ENCODE results near the gene RNASEH2B. TPM values are rescaled to one million over a fixed set of nuclear protein-coding genes. Genes with fewer than 3 reads are reported as not detected.

Gene RNASEH2B
- total RNA-seq, 1 donor, result 139 TPM

DNA sequence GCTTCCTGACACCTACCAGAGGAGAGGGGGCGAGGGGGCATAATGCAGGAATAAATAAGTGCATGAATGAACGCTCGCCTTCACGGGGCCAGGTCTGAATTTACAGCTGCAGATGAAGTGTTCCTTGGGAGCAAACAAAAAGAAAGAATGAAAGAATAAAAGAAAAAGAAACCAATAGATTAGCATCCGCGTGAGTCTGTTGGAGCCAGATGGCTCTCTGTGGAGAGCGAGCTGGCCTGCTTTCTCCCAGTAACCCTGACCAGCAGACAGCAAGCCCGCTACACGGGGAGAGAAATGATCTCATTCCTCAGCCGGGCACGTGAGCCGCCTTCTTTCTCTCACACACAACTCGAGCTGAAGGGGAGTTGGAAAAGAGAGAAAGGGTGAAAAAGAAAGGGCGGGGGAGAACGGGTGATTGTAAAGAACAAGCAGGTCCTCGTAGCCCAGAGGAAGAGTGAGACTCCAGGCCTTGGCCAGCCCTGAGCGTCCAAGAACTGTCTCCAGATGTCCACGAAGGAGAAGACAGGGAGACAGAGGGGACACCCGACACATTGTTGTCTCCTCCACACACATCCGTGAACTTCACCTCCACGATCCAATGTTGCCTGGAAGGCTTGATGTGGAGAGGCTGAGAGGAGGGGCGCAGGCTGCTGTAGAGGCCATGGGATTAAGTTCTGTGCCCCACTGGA, 81.4 kb downstream of the RNASEH2B start:
- no peaks in the 10 kb centered on the region for H3K27me3 ChIP-seq (ENCODE audit: insufficient read depth, low read length)
- no peaks in the 10 kb centered on the region for H3K9me3 ChIP-seq (ENCODE audit: low read depth, low read length)
- H3K4me3 ChIP-seq (ENCODE audit: low read length), result no peak overlapping the region
- peaks cover 16% of the 10 kb centered on the region for H3K4me1 ChIP-seq (ENCODE audit: insufficient read depth, low read length)

GRCh38 chr13:50991579-50992521, 82.3 kb downstream of the RNASEH2B start:
- Histone ChIP-seq H3K4me3 (ENCODE audit: low read length) (no peak overlapping the region), H3K9me3 (ENCODE audit: low read depth, low read length) (no peaks in the 10 kb centered on the region), H3K4me1 (ENCODE audit: insufficient read depth, low read length) (peaks cover 16% of the 10 kb centered on the region), H3K27me3 (ENCODE audit: insufficient read depth, low read length) (no peaks in the 10 kb centered on the region)

DNA sequence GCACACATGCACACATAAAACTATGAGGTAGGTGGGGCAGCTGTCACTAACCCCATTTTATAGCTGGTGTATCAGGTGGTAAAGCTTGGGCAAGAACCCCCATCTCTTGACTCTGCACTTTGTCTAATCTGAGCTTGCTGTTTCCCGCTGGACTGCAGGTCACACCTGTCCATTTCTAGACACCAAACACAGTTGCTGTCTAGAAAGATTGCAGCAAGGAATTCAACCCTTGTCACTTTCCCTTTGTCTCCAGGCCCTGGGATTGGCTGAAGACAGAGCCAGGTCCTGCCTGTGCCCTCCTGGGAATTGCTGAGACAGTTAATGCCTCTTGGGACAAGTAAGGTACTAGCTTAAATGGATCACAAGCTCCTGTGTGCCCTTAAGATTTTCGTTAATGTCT, 83.8 kb downstream of the RNASEH2B start:
- Histone ChIP-seq H3K4me1 (ENCODE audit: insufficient read depth, low read length) (peaks cover 16% of the 10 kb centered on the region), H3K9me3 (ENCODE audit: low read depth, low read length) (no peaks in the 10 kb centered on the region), H3K27me3 (ENCODE audit: insufficient read depth, low read length) (no peaks in the 10 kb centered on the region), H3K4me3 (ENCODE audit: low read length) (no peak overlapping the region)

GRCh38 chr13:50993934-50994333, 84.3 kb downstream of the RNASEH2B start:
- Histone ChIP-seq H3K4me1 (ENCODE audit: insufficient read depth, low read length) (peaks cover 16% of the 10 kb centered on the region), H3K27me3 (ENCODE audit: insufficient read depth, low read length) (no peaks in the 10 kb centered on the region), H3K4me3 (ENCODE audit: low read length) (no peak overlapping the region), H3K9me3 (ENCODE audit: low read depth, low read length) (no peaks in the 10 kb centered on the region)

DNA sequence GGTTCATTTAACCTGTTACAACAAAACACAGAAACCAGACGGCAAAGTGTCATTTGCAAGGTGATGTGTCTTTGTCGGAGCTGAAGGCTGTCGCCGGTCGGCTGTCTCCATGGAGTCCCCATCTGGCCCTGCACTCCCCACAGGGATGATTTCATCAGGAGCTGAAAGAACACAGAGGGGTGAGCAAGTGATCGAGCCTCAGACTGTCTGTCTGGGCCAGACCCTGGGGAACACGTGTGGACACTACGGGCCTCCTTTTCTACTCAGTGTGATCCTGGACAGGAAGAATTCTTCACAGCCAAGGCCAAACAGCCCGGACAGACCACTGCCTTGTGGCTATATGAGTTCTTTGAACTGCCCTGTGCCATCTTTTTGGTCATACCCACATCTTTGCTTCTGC, 85.1 kb downstream of the RNASEH2B start:
- Histone ChIP-seq H3K4me1 (ENCODE audit: insufficient read depth, low read length) (peaks cover 16% of the 10 kb centered on the region), H3K9me3 (ENCODE audit: low read depth, low read length) (no peaks in the 10 kb centered on the region), H3K4me3 (ENCODE audit: low read length) (no peak overlapping the region), H3K27me3 (ENCODE audit: insufficient read depth, low read length) (no peaks in the 10 kb centered on the region)

GRCh38 chr13:50995854-50996253, 86.3 kb downstream of the RNASEH2B start:
- peaks cover 16% of the 10 kb centered on the region for H3K4me1 ChIP-seq (ENCODE audit: insufficient read depth, low read length)
- H3K9me3 ChIP-seq (ENCODE audit: low read depth, low read length), result no peaks in the 10 kb centered on the region
- H3K27me3 ChIP-seq (ENCODE audit: insufficient read depth, low read length), result no peaks in the 10 kb centered on the region
- no peak overlapping the region for H3K4me3 ChIP-seq (ENCODE audit: low read length)

- no peaks in the 10 kb centered on the region for H3K9me3 ChIP-seq (ENCODE audit: low read depth, low read length)
- no peak overlapping the region for H3K4me3 ChIP-seq (ENCODE audit: low read length)
- no peaks in the 10 kb centered on the region for H3K27me3 ChIP-seq (ENCODE audit: insufficient read depth, low read length)
- no peaks in the 10 kb centered on the region for H3K4me1 ChIP-seq (ENCODE audit: insufficient read depth, low read length)
Observed at GRCh38 chr13:50998326-50998725, 88.7 kb downstream of the RNASEH2B start.

DNA sequence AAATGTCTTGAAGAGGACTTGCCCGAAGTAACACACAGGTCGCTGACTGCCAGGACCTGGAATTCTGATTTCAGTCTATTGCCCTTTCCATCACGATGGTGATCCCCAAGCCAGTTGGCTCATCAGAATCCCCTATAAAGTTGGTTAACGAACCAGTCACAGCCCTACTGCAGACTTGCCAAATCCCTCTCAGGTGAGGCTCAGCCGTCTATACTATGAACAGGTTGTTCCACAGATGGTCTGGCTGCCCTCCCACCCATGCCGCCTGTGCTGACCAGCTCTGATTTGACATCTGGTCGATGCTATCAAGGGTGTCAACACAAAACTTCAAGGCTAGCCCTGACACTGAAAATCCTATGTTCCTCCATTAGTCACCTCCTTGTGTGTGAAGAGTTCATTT, 90.0 kb downstream of the RNASEH2B start:
- Histone ChIP-seq H3K27me3 (ENCODE audit: insufficient read depth, low read length) (no peaks in the 10 kb centered on the region), H3K4me1 (ENCODE audit: insufficient read depth, low read length) (no peaks in the 10 kb centered on the region), H3K4me3 (ENCODE audit: low read length) (no peak overlapping the region), H3K9me3 (ENCODE audit: low read depth, low read length) (no peaks in the 10 kb centered on the region)

DNA sequence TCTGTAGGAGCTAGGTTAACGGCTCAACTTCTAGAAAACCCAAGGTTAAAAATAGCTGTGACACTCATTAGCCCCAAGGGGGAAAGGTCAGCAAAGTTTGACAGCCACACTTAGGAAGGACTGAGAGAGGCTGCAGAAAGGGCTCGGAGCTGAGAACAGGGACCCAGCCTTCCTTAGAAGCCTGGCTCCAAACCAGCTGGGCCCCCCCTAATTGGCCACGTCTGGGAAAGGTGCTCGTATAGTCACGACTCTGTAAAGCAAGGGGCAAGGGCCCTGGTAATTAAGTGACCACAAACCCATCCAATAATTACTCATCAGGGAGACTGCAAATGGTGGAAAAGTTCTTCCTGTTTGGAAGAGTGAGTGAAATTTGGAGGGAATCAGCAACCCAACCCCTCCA, 90.5 kb downstream of the RNASEH2B start:
- H3K4me1 ChIP-seq (ENCODE audit: insufficient read depth, low read length), result no peaks in the 10 kb centered on the region
- no peaks in the 10 kb centered on the region for H3K27me3 ChIP-seq (ENCODE audit: insufficient read depth, low read length)
- no peaks in the 10 kb centered on the region for H3K9me3 ChIP-seq (ENCODE audit: low read depth, low read length)
- H3K4me3 ChIP-seq (ENCODE audit: low read length), result no peak overlapping the region

DNA sequence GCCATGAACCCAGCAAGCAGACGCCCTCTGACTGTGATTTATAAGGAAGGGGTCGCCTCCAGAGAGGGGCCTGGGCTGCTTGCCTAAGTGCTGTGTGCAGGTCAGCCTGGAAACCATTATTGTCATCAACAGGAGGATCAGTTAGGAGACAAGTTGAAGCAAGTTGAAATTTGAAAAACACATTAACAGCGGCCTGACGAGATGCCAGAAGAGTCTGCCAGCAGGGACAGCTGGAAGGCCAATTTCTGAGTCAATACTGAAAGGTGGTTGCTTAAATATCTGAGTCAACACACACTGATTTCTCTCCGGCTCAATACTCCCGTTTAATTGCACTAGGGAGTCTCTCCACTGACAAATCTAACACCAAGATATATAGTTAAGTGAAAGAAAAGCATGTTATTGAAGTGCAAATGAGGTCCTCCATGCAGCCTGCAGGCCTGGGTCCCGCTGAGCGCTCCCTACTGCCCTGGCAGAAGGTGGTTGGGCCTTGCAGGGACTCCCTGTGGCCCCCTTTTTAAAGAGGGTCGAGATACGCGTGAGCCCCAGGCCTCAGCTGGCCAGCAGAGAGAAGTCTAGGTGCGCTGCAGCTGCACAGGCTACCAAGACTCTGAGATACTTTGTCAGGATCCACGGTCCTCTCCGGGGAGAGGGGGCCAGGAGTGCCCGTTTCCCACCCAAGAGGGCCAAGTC, 91.1 kb downstream of the RNASEH2B start:
- Histone ChIP-seq H3K4me1 (ENCODE audit: insufficient read depth, low read length) (no peaks in the 10 kb centered on the region), H3K4me3 (ENCODE audit: low read length) (no peak overlapping the region), H3K9me3 (ENCODE audit: low read depth, low read length) (no peaks in the 10 kb centered on the region), H3K27me3 (ENCODE audit: insufficient read depth, low read length) (no peaks in the 10 kb centered on the region)

DNA sequence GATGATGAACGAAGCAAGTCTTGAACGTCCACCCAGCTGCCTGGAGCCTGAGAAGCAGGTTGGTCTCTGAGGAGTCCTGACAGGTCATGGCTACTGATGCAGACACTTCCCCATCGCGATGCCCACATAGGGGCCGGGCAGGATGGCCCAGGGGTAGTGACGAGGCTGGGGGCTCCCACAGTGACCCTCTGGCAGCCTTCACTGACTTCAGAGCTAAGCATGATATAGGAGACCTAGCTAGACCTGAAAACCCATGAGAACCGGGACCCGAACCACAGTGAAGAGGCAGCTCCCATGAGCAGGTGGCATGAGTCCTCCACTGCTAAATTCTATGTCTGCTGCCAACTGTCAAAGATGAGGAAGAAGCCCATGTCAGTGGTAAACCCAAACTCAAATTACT, 91.7 kb downstream of the RNASEH2B start:
- H3K4me1 ChIP-seq (ENCODE audit: insufficient read depth, low read length), result no peaks in the 10 kb centered on the region
- H3K27me3 ChIP-seq (ENCODE audit: insufficient read depth, low read length), result no peaks in the 10 kb centered on the region
- no peaks in the 10 kb centered on the region for H3K9me3 ChIP-seq (ENCODE audit: low read depth, low read length)
- H3K4me3 ChIP-seq (ENCODE audit: low read length), result no peak overlapping the region

GRCh38 chr13:51002736-51003135, 93.1 kb downstream of the RNASEH2B start:
- no peak overlapping the region for H3K4me3 ChIP-seq (ENCODE audit: low read length)
- H3K4me1 ChIP-seq (ENCODE audit: insufficient read depth, low read length), result no peaks in the 10 kb centered on the region
- H3K27me3 ChIP-seq (ENCODE audit: insufficient read depth, low read length), result no peaks in the 10 kb centered on the region
- H3K9me3 ChIP-seq (ENCODE audit: low read depth, low read length), result no peaks in the 10 kb centered on the region

DNA sequence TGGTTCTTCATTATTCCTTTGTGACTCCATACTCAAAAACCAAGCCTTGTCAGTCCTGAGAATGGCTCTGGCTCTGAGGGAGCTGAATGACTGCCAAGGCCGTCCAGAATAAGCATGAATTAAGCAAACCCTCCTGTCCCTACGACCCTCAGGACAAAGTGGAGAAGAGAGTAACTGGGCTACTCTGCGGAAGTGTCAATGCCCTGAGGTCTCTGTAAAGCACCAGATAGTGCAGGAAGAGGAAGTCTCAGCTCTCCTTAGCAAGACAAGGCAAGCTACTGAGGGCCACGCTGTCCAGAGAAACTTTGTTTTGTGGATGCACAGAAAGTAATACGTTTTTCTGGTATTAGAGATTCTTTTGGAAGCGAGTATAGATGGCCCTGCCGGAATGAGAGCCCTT, 94.1 kb downstream of the RNASEH2B start:
- Histone ChIP-seq H3K9me3 (ENCODE audit: low read depth, low read length) (no peaks in the 10 kb centered on the region), H3K4me1 (ENCODE audit: insufficient read depth, low read length) (no peaks in the 10 kb centered on the region), H3K27me3 (ENCODE audit: insufficient read depth, low read length) (no peaks in the 10 kb centered on the region), H3K4me3 (ENCODE audit: low read length) (no peak overlapping the region)

DNA sequence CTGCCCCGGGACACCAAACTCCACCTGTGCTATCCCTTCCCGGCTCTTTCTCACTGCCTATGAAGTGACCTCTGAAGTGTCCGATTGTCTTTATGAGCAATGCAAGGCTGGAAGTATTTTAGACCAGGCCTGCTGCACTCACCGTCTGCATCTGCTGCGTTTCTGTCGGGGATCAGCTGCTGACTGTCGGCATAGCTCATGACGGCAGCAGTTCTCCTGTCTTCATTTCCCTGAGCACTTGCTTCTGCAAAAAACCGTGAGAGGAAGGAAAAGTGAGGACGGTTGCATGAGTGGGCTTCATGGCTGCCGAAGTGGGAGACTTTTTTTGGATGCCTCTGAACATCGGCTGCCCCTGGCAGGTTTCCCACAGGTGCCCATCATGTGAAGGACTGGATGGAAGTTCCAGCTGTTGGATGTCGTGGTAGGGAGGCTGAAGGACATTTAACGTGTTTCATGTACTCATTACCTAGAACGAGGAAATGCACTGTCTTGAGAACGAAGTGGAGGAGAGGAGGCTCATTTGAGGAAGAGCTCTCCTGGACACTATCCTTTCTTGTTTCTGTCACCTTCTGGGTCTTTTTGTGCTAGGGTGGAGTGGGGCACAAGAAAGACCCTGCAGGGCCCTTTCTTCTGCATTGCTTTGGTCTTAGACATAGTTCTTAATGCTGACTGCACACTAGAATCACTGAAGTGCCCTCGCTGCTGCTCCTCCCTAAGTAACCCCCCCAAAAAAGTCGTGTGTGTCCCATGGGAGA, 94.7 kb downstream of the RNASEH2B start:
- no peaks in the 10 kb centered on the region for H3K9me3 ChIP-seq (ENCODE audit: low read depth, low read length)
- H3K4me3 ChIP-seq (ENCODE audit: low read length), result no peak overlapping the region
- no peaks in the 10 kb centered on the region for H3K4me1 ChIP-seq (ENCODE audit: insufficient read depth, low read length)
- no peaks in the 10 kb centered on the region for H3K27me3 ChIP-seq (ENCODE audit: insufficient read depth, low read length)
